OCI-LY7 (cell line): ENCODE data around the gene TIPIN.

Experiments
- CTCF ChIP-seq: fragments of 200-600 bp; sonication (generic); conservative IDR thresholded peaks from 2 replicates; pipeline ENCODE4 v1.5.1; 2014; ENCODE audit warnings: mild to moderate bottlenecking, antibody characterized with exemption, low read length, moderate library complexity, mixed read lengths
- EZH2phosphoT487 ChIP-seq: fragments of 200-600 bp; sonication (generic); IDR thresholded peaks from 2 replicates; pipeline ENCODE4 v1.6.1; 2018; ENCODE audit warnings: low read depth, borderline replicate concordance, mild to moderate bottlenecking, mixed run types, antibody characterized with exemption, low read length, moderate library complexity, mixed read lengths

GRCh38 chr15:66402761-66403284, 46.3 kb upstream of the TIPIN start:
- no peak for TF ChIP-seq CTCF
- TF ChIP-seq EZH2phosphoT487: no peak
